Hindlimb muscle (tissue), 1 donor: ENCODE results near the gene ZCCHC7. TPM values are rescaled to one million over a fixed set of nuclear protein-coding genes. Genes with fewer than 3 reads are reported as not detected.
"Not testable (repeated sequence)": the region's sequence is repeated elsewhere in the genome, so short reads cannot be mapped to it uniquely, and the experiment has no call there.

Source experiments
- DNase-seq: peaks from one replicate; pipeline ENCODE4 v3.0.0-alpha.2; 2013
- polyA plus RNA-seq: library from polyadenylated mRNA; unstranded; fragments of 120-200 nt; gene quantifications from one replicate; pipeline ENCODE4 v1.2.1, GENCODE V29; 2013; ENCODE audit not compliant: insufficient read length

Gene ZCCHC7
- polyA plus RNA-seq, 1 donor = 11.0 TPM

GRCh38 chr9:37121881-37122280, 1.5 kb downstream of the ZCCHC7 start:
- no peak for DNase-seq

DNA sequence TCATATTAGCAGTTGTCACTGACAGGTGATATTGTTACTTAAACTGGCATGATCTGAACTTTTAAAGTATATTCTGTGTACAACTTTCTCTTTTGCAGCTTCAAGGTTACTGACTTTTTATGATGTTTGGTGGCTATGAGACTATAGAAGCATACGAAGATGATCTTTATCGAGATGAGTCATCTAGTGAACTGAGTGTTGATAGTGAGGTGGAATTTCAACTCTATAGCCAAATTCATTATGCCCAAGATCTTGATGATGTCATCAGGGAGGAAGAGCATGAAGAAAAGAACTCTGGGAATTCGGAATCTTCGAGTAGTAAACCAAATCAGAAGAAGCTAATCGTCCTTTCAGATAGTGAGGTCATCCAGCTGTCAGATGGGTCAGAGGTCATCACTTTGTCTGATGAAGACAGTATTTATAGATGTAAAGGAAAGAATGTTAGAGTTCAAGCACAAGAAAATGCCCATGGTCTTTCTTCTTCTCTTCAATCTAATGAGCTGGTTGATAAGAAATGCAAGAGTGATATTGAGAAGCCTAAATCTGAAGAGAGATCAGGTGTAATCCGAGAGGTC, 5.9 kb downstream of the ZCCHC7 start:
- no peak for DNase-seq

- DNase-seq = no peak
Observed at GRCh38 chr9:37127018-37127417, 6.6 kb downstream of the ZCCHC7 start.

GRCh38 chr9:37128051-37128450, 7.7 kb downstream of the ZCCHC7 start:
- DNase-seq = no peak

- no peak for DNase-seq
Observed at GRCh38 chr9:37134166-37134565, 13.8 kb downstream of the ZCCHC7 start.

- DNase-seq = no peak
Observed at GRCh38 chr9:37141015-37141414, 20.6 kb downstream of the ZCCHC7 start.

DNA sequence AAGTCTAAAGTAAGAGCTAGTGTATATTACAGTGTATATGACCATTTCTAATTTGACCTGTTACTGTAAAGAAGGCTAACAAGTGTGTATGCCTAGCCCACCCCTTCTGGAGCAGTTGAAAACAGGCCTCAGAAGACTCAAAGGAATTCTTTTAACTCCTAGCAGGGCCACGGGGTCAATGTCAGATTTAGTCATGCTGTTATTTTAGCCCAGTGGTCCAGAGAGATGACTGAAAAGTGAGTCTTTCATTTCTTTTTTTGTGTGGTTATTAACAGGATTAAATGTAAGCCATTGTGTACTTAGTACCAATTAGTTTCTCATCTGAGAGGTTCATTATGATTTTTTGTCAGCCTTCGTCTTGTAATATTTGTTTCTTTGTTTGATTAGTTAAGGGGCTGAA, 24.4 kb downstream of the ZCCHC7 start:
- no peak for DNase-seq

DNA sequence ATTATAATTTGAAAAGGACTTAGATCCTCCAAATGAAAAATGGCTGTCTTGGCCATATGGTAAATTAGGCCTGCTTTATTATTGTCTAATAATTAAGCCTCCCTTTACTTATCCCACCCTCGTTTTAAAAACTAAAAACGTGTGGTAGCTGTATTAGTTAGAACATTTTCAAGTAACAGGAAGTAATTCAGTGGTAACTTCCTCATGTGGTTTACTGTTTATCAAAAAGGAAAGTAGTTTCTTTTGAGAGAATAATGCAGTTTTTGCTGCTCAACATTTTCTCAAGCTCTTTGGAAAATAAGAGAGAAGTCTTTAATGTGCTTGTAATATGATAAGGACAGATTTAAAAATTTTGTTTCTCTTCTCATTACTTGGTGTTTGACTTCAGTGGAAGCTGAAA, 26.0 kb downstream of the ZCCHC7 start:
- no peak for DNase-seq

DNA sequence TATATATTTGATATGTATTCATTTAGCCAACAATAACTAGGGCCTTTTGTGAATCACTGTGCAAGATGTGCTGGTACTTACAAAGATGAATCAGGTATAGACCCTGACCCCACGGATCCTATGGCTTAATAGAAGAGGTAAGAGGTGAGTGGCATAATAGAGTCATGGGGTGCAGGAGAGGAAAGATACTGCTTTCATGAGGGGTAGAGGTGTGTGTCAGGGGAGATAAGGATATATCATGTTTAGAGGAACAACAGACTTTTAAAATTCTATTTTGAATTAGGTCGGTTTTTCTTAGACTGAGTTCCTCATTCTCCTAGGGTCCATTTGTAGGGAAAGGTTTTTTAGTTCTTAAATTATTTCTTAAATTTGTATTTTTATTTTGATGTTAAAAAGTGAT, 27.8 kb downstream of the ZCCHC7 start:
- no peak for DNase-seq

- no peak for DNase-seq
Observed at GRCh38 chr9:37149666-37150308, 29.4 kb downstream of the ZCCHC7 start.

GRCh38 chr9:37150415-37150814, 30.0 kb downstream of the ZCCHC7 start:
- no peak for DNase-seq

- no peak for DNase-seq
Observed at GRCh38 chr9:37151812-37152211, 31.4 kb downstream of the ZCCHC7 start.

DNA sequence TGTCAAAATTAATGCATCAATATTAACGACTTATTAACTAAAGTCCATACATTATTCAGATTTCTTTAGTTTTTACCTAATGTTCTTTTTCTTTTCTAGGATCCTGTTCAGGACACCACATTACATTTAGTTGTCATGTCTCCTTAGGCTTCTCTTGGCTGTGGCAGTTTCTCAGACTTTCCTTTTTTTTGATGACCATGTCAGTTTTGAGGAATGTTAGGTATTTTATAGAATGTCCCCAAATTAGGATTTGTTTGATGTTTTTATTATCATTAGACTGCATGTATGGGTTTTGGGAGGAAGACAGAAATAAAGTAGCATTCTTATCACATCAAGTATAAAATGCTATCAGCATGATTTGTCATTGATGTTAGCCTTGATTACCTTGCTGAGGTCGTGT, 32.0 kb downstream of the ZCCHC7 start:
- DNase-seq = no peak

DNA sequence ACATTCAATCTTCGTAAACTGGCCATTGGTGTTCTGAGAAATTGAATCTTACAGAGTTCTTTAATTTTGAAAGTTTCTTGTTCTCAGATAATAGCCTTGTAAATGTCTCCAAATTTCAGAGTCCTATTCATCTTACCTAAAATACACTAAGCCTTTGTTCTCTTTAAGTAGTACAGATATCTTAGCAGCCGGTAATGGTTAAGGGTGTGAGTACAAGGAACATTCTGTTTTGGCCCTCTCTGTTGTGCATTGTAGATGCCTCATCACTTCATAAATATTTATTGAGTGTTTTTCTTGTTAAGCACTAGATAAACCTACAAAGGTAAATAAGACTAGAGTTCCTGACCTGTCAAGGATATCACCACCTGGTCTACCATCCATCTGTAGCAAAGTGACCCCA, 35.2 kb downstream of the ZCCHC7 start:
- no peak for DNase-seq

GRCh38 chr9:37156205-37156604, 35.8 kb downstream of the ZCCHC7 start:
- DNase-seq = no peak

DNA sequence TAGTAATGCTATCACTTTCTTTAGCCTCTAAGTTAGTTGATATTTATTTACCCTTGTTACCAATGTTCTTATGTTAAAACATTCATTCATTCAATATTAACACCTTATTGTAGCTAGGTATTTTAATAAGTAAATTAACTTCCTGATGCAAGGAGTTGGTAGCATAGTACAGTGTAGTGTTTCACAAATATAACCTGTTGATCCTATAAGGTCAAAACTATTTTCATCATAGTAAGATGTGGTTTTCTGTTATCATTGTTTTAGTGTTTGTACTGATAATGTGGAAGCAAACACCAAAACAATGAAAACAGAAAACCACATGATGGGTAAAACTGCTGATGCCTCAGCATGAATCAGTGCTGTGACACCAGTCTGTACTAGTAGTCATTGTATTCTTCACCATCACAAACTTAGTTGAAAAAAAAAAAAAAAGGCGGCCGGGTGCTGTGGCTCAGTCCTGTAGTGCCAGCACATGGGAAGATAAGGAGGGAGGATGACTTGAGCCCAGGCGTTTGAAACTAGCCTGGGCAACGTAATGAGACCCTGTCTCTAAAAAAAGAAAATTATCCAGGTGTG, 36.5 kb downstream of the ZCCHC7 start:
- DNase-seq = no peak

DNA sequence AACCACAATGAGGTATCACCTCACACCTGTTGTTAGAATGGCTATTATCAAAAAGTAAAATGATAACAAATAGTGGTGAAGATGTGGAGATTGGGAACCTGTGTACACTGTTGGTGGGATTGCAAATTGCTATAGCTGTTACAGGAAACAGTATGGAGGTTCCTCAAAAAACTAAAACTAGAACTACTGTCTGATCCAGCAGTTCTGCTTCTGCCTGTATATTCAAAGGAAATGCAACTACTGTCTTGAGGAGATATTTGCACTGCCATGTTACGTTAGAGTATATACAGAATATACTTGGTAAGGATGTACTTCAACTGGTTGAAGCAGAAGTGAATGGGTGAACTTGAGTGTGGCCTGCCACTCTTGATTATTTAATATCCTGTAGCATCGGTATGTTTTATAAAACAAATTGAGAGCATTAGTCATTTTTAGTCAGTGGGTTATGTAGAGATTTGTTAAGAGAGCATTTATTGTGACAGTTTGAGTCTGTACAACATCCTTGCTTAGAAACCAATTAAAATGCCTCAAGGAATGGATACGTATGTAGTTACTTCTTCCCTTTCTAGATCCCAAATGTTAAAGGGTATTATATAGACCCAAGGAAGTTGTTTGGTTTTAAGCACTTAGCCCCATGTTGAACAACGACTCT, 37.5 kb downstream of the ZCCHC7 start:
- no peak for DNase-seq

GRCh38 chr9:37163299-37163698, 42.9 kb downstream of the ZCCHC7 start:
- DNase-seq = no peak

- DNase-seq = not testable (repeated sequence)
Observed at GRCh38 chr9:37164335-37164734, 44.0 kb downstream of the ZCCHC7 start.

DNA sequence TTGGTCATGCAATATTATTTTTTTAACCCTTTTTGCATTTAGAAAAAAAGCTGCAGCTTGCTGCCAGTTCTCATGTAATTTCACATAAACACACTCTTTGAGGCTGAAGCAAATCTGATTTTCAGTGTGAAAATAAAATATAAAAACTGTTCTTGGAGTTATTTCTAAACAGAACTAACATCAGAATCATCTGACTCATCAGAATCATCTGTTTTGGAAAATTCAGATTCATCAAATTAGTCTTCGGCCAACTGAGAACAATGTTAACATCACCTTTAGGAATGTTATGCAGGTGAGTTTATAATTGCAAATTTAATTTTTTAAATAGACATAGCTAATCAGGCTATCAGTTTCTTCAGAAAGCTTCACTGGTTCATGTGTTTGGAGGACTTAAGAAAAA, 45.3 kb downstream of the ZCCHC7 start:
- no peak for DNase-seq

- DNase-seq = no peak
Observed at GRCh38 chr9:37167456-37168047, 47.2 kb downstream of the ZCCHC7 start.

DNA sequence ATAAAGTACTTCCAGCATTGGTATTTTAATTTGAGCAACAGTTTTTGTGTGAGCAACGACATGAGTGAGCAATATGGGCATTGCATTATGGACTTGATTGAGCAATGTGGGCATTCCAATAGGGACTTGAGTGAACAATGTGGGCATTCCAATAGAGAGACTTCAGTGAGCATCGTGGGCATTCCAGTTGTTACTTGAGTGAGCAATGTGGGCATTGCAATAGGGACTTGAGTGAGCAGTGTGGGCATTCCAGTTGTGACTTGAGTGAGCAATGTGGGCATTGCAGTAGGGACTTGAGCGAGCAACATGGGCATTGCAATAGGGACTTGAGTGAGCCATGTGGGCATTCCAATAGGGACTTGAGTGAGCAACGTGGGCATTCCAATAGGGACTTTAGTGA, 52.2 kb downstream of the ZCCHC7 start:
- no peak for DNase-seq

- no peak for DNase-seq
Observed at GRCh38 chr9:37174247-37174646, 53.9 kb downstream of the ZCCHC7 start.

DNA sequence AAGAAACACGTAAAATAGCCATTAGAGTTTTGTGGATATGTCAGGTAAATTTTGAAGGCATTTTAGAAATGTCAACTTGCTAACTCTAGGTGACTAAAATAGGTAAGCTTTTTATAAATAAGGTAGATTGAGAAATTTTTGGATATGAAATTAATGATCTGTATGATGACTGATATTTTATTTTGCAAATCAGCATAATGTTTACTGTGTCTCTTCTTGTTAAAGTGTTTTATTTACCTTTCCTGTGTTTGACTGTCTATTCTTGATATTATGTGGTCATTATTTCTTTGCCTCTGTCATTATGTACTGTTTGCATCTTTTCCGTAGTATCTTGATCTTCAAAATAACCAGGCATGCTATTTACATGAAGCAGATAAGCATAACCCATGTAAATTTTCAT, 58.4 kb downstream of the ZCCHC7 start:
- DNase-seq = no peak
